ENCODE data around the gene COPB2. TPM values are rescaled to one million over a fixed set of nuclear protein-coding genes. Genes with fewer than 3 reads are reported as not detected.

Gene COPB2
- total and polyA plus RNA-seq, 2 of the 8 experiments (the other 6 are each of a cell fraction or from before 2014, with no cell fraction given), result 40.3 to 119 TPM

GRCh38 chr3:139416275-139416674 is 26.8 kb upstream of the COPB2 start:
- DNase-seq (ENCODE audit: low read depth in 1 of 2, low spot score in 2 of 2), result no peak
- H2BK120ac ChIP-seq (replicated peaks; ENCODE audit: low read depth, low read length), result no peak overlapping the region
- WGBS, 2 experiments (ENCODE audit: extremely low coverage in 1 of 2, insufficient coverage in 1 of 2, insufficient read length in 1 of 2, insufficient replicate concordance in 2 of 2, low coverage in 1 of 2, low lambda C conversion rate in 2 of 2, missing lambda C conversion rate in 1 of 2), result 85% methylated on average over 1 of the region's 1 CpG; no CpG with 5 or more reads in 1 of the 2 experiments
- TF ChIP-seq CBX5 (IDR thresholded peaks at IDR 0.05; ENCODE audit: low read depth, low read length), result no peak
- TF ChIP-seq BCL11A (IDR thresholded peaks at IDR 0.05; ENCODE audit: low read depth in 2 of 2, low read length in 2 of 2), result no peak

More at GRCh38 chr3:139416275-139416674, 26.8 kb upstream of the COPB2 start:
- H3K4me3 ChIP-seq (ENCODE audit: extremely low read depth in 1 of 4, insufficient read depth in 2 of 4, low read depth in 3 of 4, low read length in 4 of 4), result no peak overlapping the region
- no peaks in the 10 kb centered on the region; the same call in 1 of the 2 replicates for H3K79me1 ChIP-seq (ENCODE audit: low read depth, low read length)
- no peak for FAIRE-seq
- H2AK5ac ChIP-seq (ENCODE audit: low read depth, low read length), result no peak overlapping the region
- no peak overlapping the region for H3K4ac ChIP-seq (replicated peaks; ENCODE audit: insufficient read length, low read depth, low read length)
- H3K14ac ChIP-seq (ENCODE audit: insufficient read length), result no peak overlapping the region
- H3K23ac ChIP-seq (ENCODE audit: insufficient read length), result no peak overlapping the region
- H3K9ac ChIP-seq (replicated peaks in 1 of 4; ENCODE audit: extremely low read depth in 1 of 4, low read depth in 3 of 4, low read length in 3 of 4), result no peak overlapping the region
- H3K56ac ChIP-seq (replicated peaks; ENCODE audit: insufficient read length, low read depth, low read length), result no peak overlapping the region
- no peaks in the 10 kb centered on the region for H3K4me1 ChIP-seq (replicated peaks in 1 of 4; ENCODE audit: control insufficient read depth in 3 of 4, insufficient read depth in 4 of 4, low read length in 3 of 4)
- no peak overlapping the region for H4K8ac ChIP-seq (ENCODE audit: extremely low read depth, insufficient read depth, low read length)
- no peaks in the 10 kb centered on the region for H3K36me3 ChIP-seq (ENCODE audit: control insufficient read depth in 2 of 4, insufficient read depth in 4 of 4, low read length in 3 of 4)
- H2BK5ac ChIP-seq (ENCODE audit: low read depth, low read length), result no peak overlapping the region
- no peaks in the 10 kb centered on the region for H4K20me1 ChIP-seq (replicated peaks in 1 of 2; ENCODE audit: control insufficient read depth in 1 of 2, insufficient read depth in 2 of 2, low read length in 2 of 2)
- H2BK20ac ChIP-seq (ENCODE audit: low read length), result no peak overlapping the region
- no peak overlapping the region for H4K5ac ChIP-seq (ENCODE audit: insufficient read length, low read depth, low read length)
- H2BK12ac ChIP-seq (ENCODE audit: low read depth, low read length), result no peak overlapping the region
- no peak overlapping the region for H4K91ac ChIP-seq (replicated peaks; ENCODE audit: insufficient read length, low read length)
- H3K18ac ChIP-seq (ENCODE audit: extremely low read depth, low read length), result no peak overlapping the region
- H3K79me2 ChIP-seq (ENCODE audit: control insufficient read depth in 1 of 2, insufficient read depth in 2 of 2, low read length in 2 of 2), result no peaks in the 10 kb centered on the region
- no peaks in the 10 kb centered on the region for H3K9me3 ChIP-seq (ENCODE audit: insufficient read depth in 2 of 2, low read depth in 1 of 2, low read length in 1 of 2)
- POLR2A ChIA-PET (ENCODE audit: partially characterized antibody), result interaction anchor here (1.1 kb wide), 1 partner anchor 20 kb away, joined by 3 read pairs; no protein-coding TSS in a partner anchor
- CTCF ChIA-PET (ENCODE audit: partially characterized antibody), result interaction anchor here (1.3 to 4.4 kb wide), 2 partner anchors 11 to 18 kb away, joined by 4 to 26 read pairs; no protein-coding TSS in a partner anchor
- no peak overlapping the region for H2BK15ac ChIP-seq (ENCODE audit: low read length)
- H2AFZ ChIP-seq (ENCODE audit: low read length), result no peak overlapping the region
- no peaks in the 10 kb centered on the region for H3K23me2 ChIP-seq (ENCODE audit: low read depth, low read length)
- no peaks in the 10 kb centered on the region for H3K27me3 ChIP-seq (replicated peaks in 1 of 4; ENCODE audit: control insufficient read depth in 3 of 4, extremely low read depth in 1 of 4, insufficient read depth in 3 of 4, low read length in 3 of 4)
- no peak overlapping the region for H3K27ac ChIP-seq (ENCODE audit: low read depth, low read length)
- H3K4me2 ChIP-seq (ENCODE audit: insufficient read depth in 1 of 2, low read depth in 2 of 2, low read length in 2 of 2), result no peak overlapping the region

Data from H1 (cell line).